Measurements from ENCODE around the gene PSMD8.
"Not testable (repeated sequence)": the region's sequence is repeated elsewhere in the genome, so short reads cannot be mapped to it uniquely, and the experiment has no call there.

Gene PSMD8

GRCh38 chr19:38362076-38362945 lies 12.1 kb upstream of the PSMD8 start:
- DNase-seq = peak; percentile 68 to 80

DNA sequence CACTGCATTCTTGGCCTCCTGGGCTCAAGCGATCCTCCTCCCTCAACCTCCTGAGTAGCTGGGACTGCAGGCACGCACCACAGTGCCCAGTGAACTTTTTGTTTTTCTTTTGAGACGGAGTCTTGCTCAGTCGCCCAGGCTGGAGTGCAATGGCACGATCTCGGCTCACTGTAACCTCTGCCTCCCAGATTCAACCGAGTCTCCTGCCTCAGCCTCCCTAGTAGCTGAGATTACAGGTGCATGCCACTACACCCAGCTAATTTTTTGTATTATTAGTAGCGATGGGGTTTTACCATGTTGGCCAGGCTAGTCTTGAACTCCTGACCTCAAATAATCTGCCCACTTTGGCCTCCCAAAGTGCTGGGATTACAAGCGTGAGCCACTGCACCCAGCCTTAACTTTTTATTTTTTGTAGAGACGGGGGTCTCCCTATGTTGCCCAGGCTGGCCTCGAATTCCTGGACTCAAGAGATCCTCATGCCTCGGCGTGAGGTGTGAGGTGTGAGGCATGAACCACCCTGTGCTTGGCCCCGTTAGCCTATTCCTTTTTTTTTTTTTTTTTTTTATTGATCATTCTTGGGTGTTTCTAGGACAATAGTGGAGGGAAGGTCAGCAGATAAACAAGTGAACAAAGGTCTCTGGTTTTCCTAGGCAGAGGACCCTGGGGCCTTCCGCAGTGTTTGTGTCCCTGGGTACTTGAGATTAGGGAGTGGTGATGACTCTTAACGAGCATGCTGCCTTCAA lies 11.3 kb upstream of the PSMD8 start:
- not testable (repeated sequence) for DNase-seq

GRCh38 chr19:38367041-38367440 lies 7.3 kb upstream of the PSMD8 start:
- no peak for DNase-seq

DNA sequence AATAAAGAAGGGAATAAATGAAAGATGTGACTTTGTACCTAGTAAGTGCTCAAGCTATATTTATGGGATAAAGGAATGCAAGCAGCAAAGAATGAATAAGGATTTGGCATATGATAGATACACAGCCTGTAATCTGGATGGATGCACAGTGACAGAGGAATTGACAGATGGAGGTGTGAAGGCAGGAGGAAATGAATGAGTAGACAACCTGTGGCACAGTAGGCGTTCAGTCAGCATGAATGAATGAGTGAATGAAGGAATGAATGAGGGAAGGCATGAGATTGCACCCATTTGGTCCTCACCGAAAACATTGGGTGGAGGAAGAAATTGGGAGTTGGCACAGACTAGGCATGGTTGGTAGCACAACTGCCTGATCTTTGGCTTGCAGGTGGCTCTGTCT lies 4.8 kb upstream of the PSMD8 start:
- DNase-seq = no peak

DNA sequence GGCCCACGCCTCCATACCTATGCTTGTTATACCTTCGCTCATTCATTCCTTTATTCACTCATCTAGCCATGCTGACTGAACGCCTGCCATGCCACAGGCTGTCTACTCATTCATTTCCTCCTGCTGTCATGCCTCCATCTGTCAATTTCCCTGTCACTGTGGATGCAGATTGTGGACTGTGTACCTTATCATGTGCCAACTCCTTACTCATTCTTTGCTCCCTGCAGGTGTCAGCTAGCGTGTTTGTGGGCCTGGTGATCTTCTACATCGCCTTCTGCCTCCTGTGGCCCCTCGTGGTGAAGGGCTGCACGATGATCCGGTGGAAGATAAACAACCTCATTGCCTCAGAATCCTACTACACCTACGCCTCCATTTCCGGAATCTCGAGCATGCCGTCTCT lies 4.1 kb upstream of the PSMD8 start:
- DNase-seq = no peak

- DNase-seq = no peak
These were observed 3.3 kb upstream of the PSMD8 start for GRCh38 chr19:38371081-38371480.

GRCh38 chr19:38373907-38374331 lies 452 bp upstream of the PSMD8 start:
- DNase-seq = no peak

GRCh38 chr19:38375098-38375493 lies 725 bp downstream of the PSMD8 start:
- no peak for DNase-seq

GRCh38 chr19:38375748-38376147 lies 1.4 kb downstream of the PSMD8 start:
- no peak for DNase-seq

DNA sequence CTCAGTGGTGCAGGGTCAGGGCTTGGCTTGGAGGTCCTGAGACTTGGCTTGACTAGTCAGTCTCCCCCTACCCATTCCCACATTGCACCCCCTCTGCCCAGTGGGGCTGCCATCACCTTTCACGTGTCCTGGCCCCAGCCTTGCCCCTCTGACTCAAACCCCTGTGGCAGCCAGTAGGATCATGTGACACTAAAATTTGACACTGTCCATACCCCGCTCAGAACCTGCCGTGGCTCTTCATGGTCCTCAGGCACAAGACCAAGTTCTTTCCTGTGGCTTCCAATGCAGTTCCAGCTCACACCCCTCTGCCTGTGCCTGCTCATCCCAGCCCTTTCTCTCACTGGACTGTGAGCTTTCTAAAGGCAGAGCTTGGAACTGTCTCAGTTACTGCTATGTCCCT lies 2.2 kb downstream of the PSMD8 start:
- DNase-seq = no peak

- no peak for DNase-seq
These were observed 2.7 kb downstream of the PSMD8 start for GRCh38 chr19:38377052-38377451.

DNA sequence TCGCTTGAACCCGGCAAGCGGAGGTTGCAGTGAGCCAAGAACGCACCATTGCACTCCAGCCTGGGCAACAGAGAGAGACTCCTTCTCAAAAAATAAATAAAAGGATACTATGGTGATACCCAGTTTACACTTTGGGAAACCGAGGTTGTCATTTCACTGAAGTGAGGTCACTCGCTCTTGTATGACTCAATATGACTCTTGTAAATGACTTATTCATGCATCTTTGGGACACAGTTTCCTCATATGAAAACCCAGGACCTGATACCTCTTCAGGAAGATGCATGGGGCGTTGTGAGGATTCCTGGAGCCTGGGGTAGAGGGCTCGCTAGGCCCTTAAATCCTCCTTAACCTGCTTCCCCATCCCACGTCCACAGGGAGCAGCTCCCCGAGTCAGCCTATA lies 4.5 kb downstream of the PSMD8 start:
- DNase-seq = no peak

GRCh38 chr19:38381138-38381537 lies 6.8 kb downstream of the PSMD8 start:
- no peak for DNase-seq

- DNase-seq = no peak
These were observed 8.8 kb downstream of the PSMD8 start for GRCh38 chr19:38383184-38383583.

DNA sequence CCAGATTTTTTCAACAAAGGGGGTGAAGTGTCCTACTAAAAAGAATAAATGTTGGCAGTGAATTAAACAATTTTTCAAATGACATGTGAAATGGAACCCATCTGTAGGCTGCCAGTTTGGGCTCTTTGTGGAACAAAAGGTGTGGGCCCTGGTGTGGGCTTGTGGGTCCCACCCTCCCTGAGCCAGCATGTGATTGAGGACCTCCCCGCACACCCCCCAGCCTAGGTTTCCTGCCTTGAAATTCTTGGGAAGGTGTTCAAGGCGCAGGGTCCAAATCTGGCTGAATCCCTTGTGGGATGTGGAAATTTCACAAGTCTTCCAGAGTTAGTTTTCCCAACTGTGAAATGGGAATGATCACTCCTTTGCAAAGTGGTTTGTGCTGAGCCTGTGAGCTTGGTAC lies 9.4 kb downstream of the PSMD8 start:
- no peak for DNase-seq

DNA sequence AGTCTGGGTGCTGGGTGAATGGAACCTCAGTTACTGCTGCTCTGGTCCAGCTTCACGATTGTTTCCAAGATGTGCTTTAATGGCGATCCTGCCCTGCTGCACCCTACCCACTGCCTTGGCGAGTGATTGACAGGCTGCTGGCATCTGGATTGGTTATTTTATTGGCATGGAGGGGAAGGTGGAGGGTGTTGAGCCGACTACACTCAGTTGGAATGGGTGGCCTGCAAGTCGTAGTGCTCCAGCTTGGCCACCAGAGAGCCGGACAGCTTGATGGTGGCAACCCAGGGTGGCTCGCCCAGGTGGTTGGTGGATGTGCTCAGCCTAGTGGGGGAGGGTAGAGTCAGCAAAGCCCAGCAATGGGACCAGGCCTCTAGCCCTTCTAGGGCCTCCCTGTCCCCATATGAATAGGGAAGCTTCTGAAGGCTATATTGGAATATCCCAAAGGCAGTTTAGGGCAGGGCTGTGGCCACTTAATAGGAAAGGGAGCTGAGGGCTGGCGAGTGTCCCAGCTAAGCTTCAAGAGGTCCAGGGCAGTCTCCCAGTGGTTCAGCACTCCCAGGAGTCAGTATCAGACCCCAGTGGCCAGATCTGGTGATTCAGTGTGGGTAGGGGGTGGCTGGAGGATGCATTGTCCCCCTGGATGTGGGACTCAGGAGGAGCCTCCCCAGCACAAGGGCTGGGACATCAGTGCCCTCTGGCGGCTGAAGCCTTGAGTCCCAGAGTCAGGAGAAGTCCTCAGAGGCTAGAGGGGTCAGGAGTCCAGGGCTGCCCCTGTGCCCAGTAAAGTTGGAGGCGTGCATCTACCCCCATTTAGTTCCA lies 10.0 kb downstream of the PSMD8 start:
- DNase-seq = no peak

GRCh38 chr19:38385057-38385803 lies 10.9 kb downstream of the PSMD8 start:
- no peak for DNase-seq

GRCh38 chr19:38385804-38386257 lies 11.5 kb downstream of the PSMD8 start:
- DNase-seq = peak in 1 of 2 donors; percentile 16

- no peak for DNase-seq
These were observed 12.1 kb downstream of the PSMD8 start for GRCh38 chr19:38386300-38386970.

GRCh38 chr19:38386971-38387549 lies 12.7 kb downstream of the PSMD8 start:
- DNase-seq = no peak

DNA sequence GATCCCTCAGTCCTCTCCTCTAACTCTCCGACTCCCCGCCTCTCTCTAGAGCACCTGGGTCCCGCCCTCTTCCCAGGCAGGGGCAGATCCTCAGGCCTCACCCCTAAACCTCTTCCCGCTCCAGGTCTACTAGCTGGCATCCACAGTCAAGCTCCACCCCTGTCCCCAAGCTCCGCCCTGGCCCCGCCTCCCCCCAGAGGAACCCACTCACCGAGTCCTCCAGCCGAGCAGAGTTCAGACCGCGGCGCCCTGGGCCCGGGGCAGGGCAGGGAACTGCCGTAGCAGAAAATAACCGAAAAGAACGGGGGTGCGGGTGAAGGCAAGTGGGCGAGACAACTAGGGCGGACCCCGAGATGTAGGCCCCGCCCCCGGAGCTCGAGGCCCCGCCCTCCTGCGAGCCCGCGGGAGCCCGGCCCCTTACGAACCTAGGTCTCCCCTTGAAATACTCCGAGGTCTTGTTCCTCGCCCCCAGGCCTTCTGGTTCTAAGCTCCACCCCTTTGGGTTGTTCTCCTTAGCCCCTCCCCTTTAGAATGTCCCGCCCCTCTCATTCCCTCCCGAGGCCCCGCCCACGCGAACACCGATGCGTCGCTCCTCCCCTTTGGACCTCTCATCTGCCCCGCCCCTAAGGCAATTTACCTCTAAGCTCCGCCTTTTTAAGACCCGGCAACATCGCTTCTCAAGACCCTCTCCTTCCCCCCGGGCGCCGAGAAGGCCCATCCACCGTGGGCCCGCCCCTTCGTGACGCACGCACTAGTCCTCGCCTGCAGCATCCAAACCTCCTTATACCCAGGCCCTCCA lies 13.4 kb downstream of the PSMD8 start, which contains the start of gene GGN:
TSS of gene GGN (minus strand) at position 485 of the 799 bp plus-strand sequence. CDS start 773 bp downstream, outside the sequence.
- DNase-seq = peak; percentile 81 to 89

Measured in CD4-positive, alpha-beta T cell treated with Interferon alpha-2 for 1 hour (primary cell).